DND-41 (cell line): ENCODE results near the gene ARFIP2.

Experiments used
- ATAC-seq: fragments of 200-7000 bp; cut with Tn5 transposase; 3 replicates; pipeline ENCODE4 v1.9.1; 2021; ENCODE audit warnings: low read depth; ENCODE audit not compliant: insufficient read depth
- DNase-seq: peaks from one replicate; pipeline ENCODE4 v3.0.0-alpha.2; 2020
- H2AFZ ChIP-seq: 2 replicates; pipeline ENCODE4 v1.6.0; 2012; ENCODE audit warnings: low read depth, low read length
- H3K27ac ChIP-seq: 2 replicates; pipeline ENCODE4 v1.5.1; 2012; ENCODE audit warnings: low read length, inconsistent platforms
- H3K27me3 ChIP-seq: fragments of 200-600 bp; sonication (generic); 2 replicates; pipeline ENCODE4 v1.6.0; 2012; ENCODE audit warnings: low read length, mild to moderate bottlenecking, inconsistent platforms; ENCODE audit not compliant: insufficient read depth, poor library complexity
- H3K36me3 ChIP-seq: 2 replicates; pipeline ENCODE4 v1.5.1; 2012; ENCODE audit warnings: low read length, inconsistent platforms; ENCODE audit not compliant: insufficient read depth
- H3K4me1 ChIP-seq: 2 replicates; pipeline ENCODE4 v1.5.1; 2012; ENCODE audit warnings: mild to moderate bottlenecking, low read length; ENCODE audit not compliant: insufficient read depth
- H3K4me2 ChIP-seq: 2 replicates; pipeline ENCODE4 v1.6.0; 2012; ENCODE audit warnings: mild to moderate bottlenecking, moderate library complexity, low read length, inconsistent platforms; ENCODE audit not compliant: insufficient read depth
- H3K4me3 ChIP-seq, 2 experiments: fragments of 200-600 bp in 1 of 2; shearing (Covaris generic) in 1 of 2; 2 replicates each; pipeline ENCODE4 v1.5.1; 2012 to 2016; ENCODE audit warnings: inconsistent platforms in 2 of 2, low read length in 2 of 2, mild to moderate bottlenecking in 2 of 2, low read depth in 1 of 2, moderate library complexity in 1 of 2
- H3K79me2 ChIP-seq: 2 replicates; pipeline ENCODE4 v1.6.0; 2012; ENCODE audit warnings: low read length, inconsistent platforms; ENCODE audit not compliant: insufficient read depth
- H3K9ac ChIP-seq: 2 replicates; pipeline ENCODE4 v1.6.0; 2012; ENCODE audit warnings: low read depth, mild to moderate bottlenecking, inconsistent platforms, low read length, moderate library complexity
- H3K9me3 ChIP-seq: 2 replicates; pipeline ENCODE4 v1.5.1; 2012; ENCODE audit warnings: low read length, moderate library complexity, mild to moderate bottlenecking, inconsistent platforms; ENCODE audit not compliant: insufficient read depth, severe bottlenecking
- H4K20me1 ChIP-seq: 2 replicates; pipeline ENCODE4 v1.6.0; 2012; ENCODE audit warnings: low read length; ENCODE audit not compliant: insufficient read depth
- CTCF ChIP-seq: IDR thresholded peaks from 2 replicates; pipeline ENCODE4 v1.5.1; 2012; ENCODE audit warnings: borderline replicate concordance, low read length, moderate library complexity, mild to moderate bottlenecking; ENCODE audit not compliant: poor library complexity, severe bottlenecking; ENCODE audit errors: extremely low read depth
- EZH2 ChIP-seq: IDR thresholded peaks from 3 replicates; pipeline ENCODE4 v1.6.1; 2012; ENCODE audit warnings: borderline replicate concordance, low read depth, mild to moderate bottlenecking, moderate library complexity, low read length, inconsistent platforms; ENCODE audit not compliant: severe bottlenecking

Gene ARFIP2

GRCh38 chr11:6481012-6481923, at the start of gene ARFIP2, which contains the start of gene TIMM10B:
TSS of gene ARFIP2 (minus strand) at chr11:6481331. CDS start at chr11:6480421, 910 bp downstream.
TSS of gene TIMM10B (plus strand) at chr11:6481501. CDS start at chr11:6481517, 16 bp downstream.
- Histone ChIP-seq H3K4me2 (peak within 1 kb of the TSS; percentile 87), H3K36me3 (peaks cover 78% of the 10 kb centered on the region), H4K20me1 (peaks cover 27% of the 10 kb centered on the region), H3K9ac (peak within 1 kb of the TSS; percentile 77), H3K4me3 (peak within 1 kb of the TSS; percentile 58 to 85), H3K27ac (peak within 1 kb of the TSS; percentile 87), H3K27me3 (no peaks in the 10 kb centered on the region), H3K9me3 (no peaks in the 10 kb centered on the region), H3K79me2 (peaks cover 50% of the 10 kb centered on the region), H2AFZ (peak within 1 kb of the TSS; percentile 87), H3K4me1 (peaks cover 33% of the 10 kb centered on the region)
- peak; percentile 97 for ATAC-seq
- peak; percentile 1 for TF ChIP-seq CTCF
- TF ChIP-seq EZH2, result no peak
- peak; percentile 97 for DNase-seq

- no peak for DNase-seq
- no peaks in the 10 kb centered on the region for H3K9me3 ChIP-seq
- no peak overlapping the region for H3K27ac ChIP-seq
- no peak overlapping the region for H3K4me3 ChIP-seq
- H3K36me3 ChIP-seq, result no peaks in the 10 kb centered on the region; the same call in 1 of the 2 replicates
- H3K4me2 ChIP-seq, result no peak overlapping the region
- TF ChIP-seq CTCF, result no peak
- TF ChIP-seq EZH2, result no peak
- no peaks in the 10 kb centered on the region for H4K20me1 ChIP-seq
- no peaks in the 10 kb centered on the region for H3K79me2 ChIP-seq
- H3K27me3 ChIP-seq, result no peaks in the 10 kb centered on the region
- H2AFZ ChIP-seq, result no peak overlapping the region
- no peak for ATAC-seq
- no peak overlapping the region for H3K9ac ChIP-seq
- H3K4me1 ChIP-seq, result no peaks in the 10 kb centered on the region
Observed at GRCh38 chr11:6530848-6531247, 49.7 kb upstream of the ARFIP2 start.

DNA sequence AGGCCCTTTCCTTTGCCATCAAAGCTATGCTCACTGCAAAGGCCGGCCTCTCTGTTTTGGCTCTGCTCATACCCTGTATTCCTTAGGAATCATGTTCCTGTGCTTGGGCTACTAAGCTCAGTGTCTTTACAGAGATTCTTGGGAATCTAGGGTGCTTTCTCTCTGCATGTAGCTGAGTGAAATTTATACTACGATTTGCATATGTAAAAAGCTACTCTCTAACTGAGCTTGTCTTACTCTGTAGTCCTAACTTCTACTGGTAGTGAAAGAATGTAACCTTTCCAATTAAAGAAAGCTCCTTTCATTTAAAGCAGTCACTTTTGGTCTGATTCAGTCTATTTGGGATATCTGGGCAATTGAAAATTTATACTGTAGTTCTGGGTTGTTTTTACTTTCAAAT, 48.1 kb upstream of the ARFIP2 start:
- no peak for ATAC-seq
- no peak overlapping the region for H2AFZ ChIP-seq
- H3K79me2 ChIP-seq, result no peaks in the 10 kb centered on the region
- no peak for TF ChIP-seq EZH2
- TF ChIP-seq CTCF, result no peak
- no peaks in the 10 kb centered on the region for H3K9me3 ChIP-seq
- DNase-seq, result no peak
- H3K4me1 ChIP-seq, result no peaks in the 10 kb centered on the region
- H3K36me3 ChIP-seq, result no peaks in the 10 kb centered on the region; the same call in 1 of the 2 replicates
- H3K4me3 ChIP-seq, result no peak overlapping the region
- H3K27me3 ChIP-seq, result no peaks in the 10 kb centered on the region
- no peak overlapping the region for H3K27ac ChIP-seq
- no peak overlapping the region for H3K9ac ChIP-seq
- H4K20me1 ChIP-seq, result no peaks in the 10 kb centered on the region
- H3K4me2 ChIP-seq, result no peak overlapping the region
